ENCODE results near the gene PHACTR1. TPM values are rescaled to one million over a fixed set of nuclear protein-coding genes. Genes with fewer than 3 reads are reported as not detected.

PHACTR1 gene
- total and polyA plus RNA-seq, 3 donors from 2014 or later: 5.1 to 7.6 (median 6.5) TPM

DNA sequence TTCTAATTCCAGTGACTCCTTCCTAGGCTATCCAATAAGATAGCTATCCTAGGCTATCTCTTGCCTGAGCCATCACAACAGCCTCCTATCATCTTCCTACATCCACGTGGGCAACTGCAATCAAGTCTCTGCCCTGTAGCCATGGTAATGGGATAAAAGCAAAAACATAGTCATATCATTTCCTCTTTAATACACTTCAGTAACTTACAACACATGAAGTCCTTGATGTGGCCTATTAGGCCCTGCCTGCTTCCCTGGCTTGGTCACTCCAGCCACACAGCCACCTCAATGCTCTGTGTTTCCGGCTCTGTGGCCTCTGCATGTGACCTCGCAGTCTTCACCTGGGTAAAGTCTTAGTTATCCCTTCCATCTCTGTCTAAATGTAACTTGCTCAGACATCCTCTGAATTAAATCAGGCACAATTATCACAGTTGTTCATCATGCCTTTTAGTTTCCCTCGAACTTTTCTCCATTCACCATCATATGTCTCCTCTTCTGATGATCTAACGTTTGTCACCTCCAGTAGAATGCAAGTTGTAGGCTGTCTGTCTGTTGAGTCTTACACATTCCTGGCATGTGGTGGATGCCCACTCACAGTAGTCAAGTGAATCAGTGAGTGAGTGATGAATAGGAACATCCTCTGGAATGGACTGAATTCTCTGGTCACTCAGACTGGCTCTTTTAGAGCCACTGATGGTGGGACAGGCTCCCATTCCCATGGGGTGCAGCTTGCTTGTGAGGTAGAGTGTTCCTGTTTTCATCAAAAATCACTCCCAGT lies 382.4 kb downstream of the PHACTR1 start:
- intact Hi-C loops (cut with DNase I; ENCODE audit: low total_unique reads): no loop called here
- no peak overlapping the region for H3K27ac ChIP-seq
- H3K27me3 ChIP-seq: no peaks in the 10 kb centered on the region
- 91 to 95% methylated on average over 5 of the region's 5 CpGs for WGBS, 2 donors
- no peak for TF ChIP-seq POLR2A (IDR thresholded peaks at IDR 0.05)
- TF ChIP-seq, protein P1, sequence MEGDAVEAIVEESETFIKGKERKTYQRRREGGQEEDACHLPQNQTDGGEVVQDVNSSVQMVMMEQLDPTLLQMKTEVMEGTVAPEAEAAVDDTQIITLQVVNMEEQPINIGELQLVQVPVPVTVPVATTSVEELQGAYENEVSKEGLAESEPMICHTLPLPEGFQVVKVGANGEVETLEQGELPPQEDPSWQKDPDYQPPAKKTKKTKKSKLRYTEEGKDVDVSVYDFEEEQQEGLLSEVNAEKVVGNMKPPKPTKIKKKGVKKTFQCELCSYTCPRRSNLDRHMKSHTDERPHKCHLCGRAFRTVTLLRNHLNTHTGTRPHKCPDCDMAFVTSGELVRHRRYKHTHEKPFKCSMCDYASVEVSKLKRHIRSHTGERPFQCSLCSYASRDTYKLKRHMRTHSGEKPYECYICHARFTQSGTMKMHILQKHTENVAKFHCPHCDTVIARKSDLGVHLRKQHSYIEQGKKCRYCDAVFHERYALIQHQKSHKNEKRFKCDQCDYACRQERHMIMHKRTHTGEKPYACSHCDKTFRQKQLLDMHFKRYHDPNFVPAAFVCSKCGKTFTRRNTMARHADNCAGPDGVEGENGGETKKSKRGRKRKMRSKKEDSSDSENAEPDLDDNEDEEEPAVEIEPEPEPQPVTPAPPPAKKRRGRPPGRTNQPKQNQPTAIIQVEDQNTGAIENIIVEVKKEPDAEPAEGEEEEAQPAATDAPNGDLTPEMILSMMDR (IDR thresholded peaks at IDR 0.05): no peak
- H3K4me3 ChIP-seq: no peak overlapping the region
- no peaks in the 10 kb centered on the region for H3K9me3 ChIP-seq
- H3K4me1 ChIP-seq: no peaks in the 10 kb centered on the region
- no peaks in the 10 kb centered on the region for H3K36me3 ChIP-seq (ENCODE audit: low read depth, missing control alignments)
- no peak for DNase-seq

DNA sequence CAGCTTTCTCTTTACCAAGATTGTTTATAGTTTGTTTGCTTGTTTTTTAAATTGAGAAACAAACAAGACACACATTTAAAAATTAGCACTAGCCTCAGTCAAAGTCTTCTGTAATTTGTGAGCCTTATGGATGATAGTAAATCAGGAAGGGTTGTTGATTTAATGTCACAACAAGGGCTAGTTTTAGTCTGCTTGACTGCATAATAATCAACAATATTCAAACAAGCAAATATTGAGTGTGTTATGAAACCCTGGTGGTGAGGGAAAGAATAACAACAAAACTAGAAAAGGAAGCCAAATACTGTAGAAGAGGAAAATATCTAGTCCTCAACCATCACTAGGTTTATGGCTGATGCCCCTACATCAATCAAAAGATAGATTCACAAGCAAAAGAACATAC lies 383.2 kb downstream of the PHACTR1 start:
- no peak for DNase-seq
- H3K27ac ChIP-seq: no peak overlapping the region
- no peak overlapping the region for H3K4me3 ChIP-seq
- no peaks in the 10 kb centered on the region for H3K9me3 ChIP-seq
- no peaks in the 10 kb centered on the region for H3K36me3 ChIP-seq (ENCODE audit: low read depth, missing control alignments)
- H3K27me3 ChIP-seq: no peaks in the 10 kb centered on the region
- intact Hi-C loops (cut with DNase I; ENCODE audit: low total_unique reads): no loop called here
- no peaks in the 10 kb centered on the region for H3K4me1 ChIP-seq
- TF ChIP-seq, protein P1 (IDR thresholded peaks at IDR 0.05): no peak
- no peak for TF ChIP-seq POLR2A (IDR thresholded peaks at IDR 0.05)

DNA sequence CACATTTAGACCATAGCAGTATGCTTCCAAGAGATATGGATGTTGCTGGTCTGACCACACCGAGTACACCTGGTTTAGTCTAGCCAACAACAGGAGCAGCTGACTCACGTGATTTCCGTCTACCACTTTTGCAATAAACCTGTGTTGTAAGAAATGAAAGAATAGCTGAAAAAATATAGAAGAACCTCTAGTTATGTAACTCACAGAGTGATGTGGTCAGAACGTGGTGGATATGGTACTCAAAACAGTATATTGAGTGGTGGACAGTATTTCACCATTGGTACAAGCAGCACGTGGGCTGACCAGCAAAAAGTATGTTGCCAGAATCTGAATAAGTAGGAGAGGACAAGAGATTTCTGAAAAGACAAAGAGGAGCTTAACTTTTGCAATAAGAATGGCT lies 384.8 kb downstream of the PHACTR1 start:
- 94 to 97% methylated on average over 5 of the region's 5 CpGs for WGBS, 2 donors
- no peak for TF ChIP-seq POLR2A (IDR thresholded peaks at IDR 0.05)
- TF ChIP-seq, protein P1 (IDR thresholded peaks at IDR 0.05): no peak
- Histone ChIP-seq H3K9me3 (no peaks in the 10 kb centered on the region), H3K27ac (no peak overlapping the region), H3K27me3 (no peaks in the 10 kb centered on the region), H3K36me3 (ENCODE audit: low read depth, missing control alignments) (no peaks in the 10 kb centered on the region), H3K4me1 (no peaks in the 10 kb centered on the region), H3K4me3 (no peak overlapping the region)
- intact Hi-C loops (cut with DNase I; ENCODE audit: low total_unique reads): no loop called here
- no peak for DNase-seq

DNA sequence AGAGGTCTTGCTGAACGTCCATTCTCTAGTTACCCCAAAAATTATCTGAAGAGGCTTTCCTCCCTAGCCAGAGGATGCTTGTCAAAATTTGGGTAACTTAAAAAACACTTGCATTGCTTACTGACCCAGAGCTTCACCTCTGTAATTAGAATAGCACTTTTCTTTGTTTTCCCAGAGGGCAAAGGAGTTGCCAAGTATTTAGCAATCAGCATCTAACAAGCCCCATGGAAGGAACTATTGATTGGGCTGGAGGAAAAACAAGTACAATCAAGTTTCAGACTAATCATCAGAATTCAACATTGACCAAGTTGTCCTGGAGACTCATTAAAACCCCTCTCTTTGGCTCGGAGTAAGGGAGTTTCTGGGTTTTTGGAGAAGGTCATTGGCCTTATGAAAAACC lies 385.4 kb downstream of the PHACTR1 start:
- no peak overlapping the region for H3K4me3 ChIP-seq
- no peaks in the 10 kb centered on the region for H3K27me3 ChIP-seq
- no peaks in the 10 kb centered on the region for H3K9me3 ChIP-seq
- DNase-seq: no peak
- no peaks in the 10 kb centered on the region for H3K36me3 ChIP-seq (ENCODE audit: low read depth, missing control alignments)
- WGBS, 2 donors: 48 to 66% methylated on average over 2 of the region's 2 CpGs
- TF ChIP-seq POLR2A (IDR thresholded peaks at IDR 0.05): no peak
- TF ChIP-seq, protein P1 (IDR thresholded peaks at IDR 0.05): no peak
- no peak overlapping the region for H3K27ac ChIP-seq
- H3K4me1 ChIP-seq: no peaks in the 10 kb centered on the region
- intact Hi-C loops (cut with DNase I; ENCODE audit: low total_unique reads): no loop called here

DNA sequence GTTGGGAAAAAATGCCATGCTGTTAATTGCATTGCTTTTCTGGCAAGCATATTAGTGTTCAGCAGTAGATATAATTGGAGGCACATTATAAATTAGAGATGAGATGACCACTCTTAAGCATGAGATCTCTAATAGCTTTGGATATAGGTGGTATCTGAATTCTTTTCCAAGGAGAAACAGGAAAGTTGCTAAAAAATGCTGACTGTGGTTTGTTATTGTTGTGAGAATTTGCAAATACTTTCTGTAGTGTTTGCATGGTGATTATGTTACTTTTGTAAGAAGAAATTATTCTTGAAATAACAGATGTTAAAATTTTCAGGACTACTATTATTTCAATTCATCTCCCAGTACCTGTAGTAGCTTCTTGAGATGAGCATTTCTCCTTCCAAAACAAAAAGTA lies 386.6 kb downstream of the PHACTR1 start:
- Histone ChIP-seq H3K9me3 (no peaks in the 10 kb centered on the region), H3K36me3 (ENCODE audit: low read depth, missing control alignments) (no peaks in the 10 kb centered on the region), H3K4me3 (no peak overlapping the region), H3K27ac (no peak overlapping the region), H3K27me3 (no peaks in the 10 kb centered on the region), H3K4me1 (no peaks in the 10 kb centered on the region)
- TF ChIP-seq, protein P1 (IDR thresholded peaks at IDR 0.05): no peak
- TF ChIP-seq POLR2A (IDR thresholded peaks at IDR 0.05): no peak
- intact Hi-C loops (cut with DNase I; ENCODE audit: low total_unique reads): no loop called here
- DNase-seq: no peak

Measured in testis (tissue), 3 donors.